GM12878 (cell line): Measurements from ENCODE around the gene BAK1. TPM values are rescaled to one million over a fixed set of nuclear protein-coding genes. Genes with fewer than 3 reads are reported as not detected.

ENCODE experiments used
- ATF3 ChIP-seq: IDR thresholded peaks from 2 replicates; pipeline ENCODE4 v1.6.1; 2011; ENCODE audit warnings: low read depth, mild to moderate bottlenecking, low read length, moderate library complexity, borderline replicate concordance; ENCODE audit errors: extremely low read depth
- BACH1 ChIP-seq: fragments of 450-650 bp; IDR thresholded peaks from 2 replicates; pipeline ENCODE4 v1.6.1; 2017; ENCODE audit warnings: mild to moderate bottlenecking, borderline replicate concordance
- CBFB ChIP-seq: IDR thresholded peaks from 2 replicates; pipeline ENCODE4 v1.6.1; 2016; ENCODE audit warnings: antibody characterized with exemption, low read depth
- CBX3 ChIP-seq: fragments of 200-600 bp; sonication (generic); IDR thresholded peaks from 2 replicates; pipeline ENCODE4 v1.6.1; 2016; ENCODE audit warnings: low read depth, borderline replicate concordance
- CHD2 ChIP-seq: IDR thresholded peaks from 2 replicates; pipeline ENCODE4 v1.6.1; 2011; ENCODE audit warnings: low read depth, low read length, improper control_type of control experiment, borderline replicate concordance
- CTCF ChIP-seq, 3 experiments: IDR thresholded peaks in 2 of 3; conservative IDR thresholded peaks in 1 of 3; 2 replicates each; pipeline ENCODE4 v1.5.1; 2011; ENCODE audit warnings: low read depth in 3 of 3, low read length in 3 of 3, mild to moderate bottlenecking in 3 of 3, control low read depth in 2 of 3, moderate library complexity in 2 of 3, inconsistent platforms in 1 of 3, mixed read lengths in 1 of 3; ENCODE audit not compliant: control insufficient read depth in 2 of 3, insufficient read depth in 1 of 3; ENCODE audit errors: extremely low read depth in 1 of 3
- CUX1 ChIP-seq: IDR thresholded peaks from 2 replicates; pipeline ENCODE4 v1.6.1; 2012; ENCODE audit warnings: improper control_type of control experiment, low read depth, low read length; ENCODE audit not compliant: insufficient replicate concordance
- EGR1 ChIP-seq, 2 experiments: IDR thresholded peaks; 1 replicate in 1 of 2; 2 replicates in 1 of 2; pipeline ENCODE4 v1.6.1; 2011 to 2012; ENCODE audit warnings: low read depth in 2 of 2, low read length in 2 of 2, borderline replicate concordance in 1 of 2, mild to moderate bottlenecking in 1 of 2, moderate library complexity in 1 of 2
- FOXM1 ChIP-seq: IDR thresholded peaks from 2 replicates; pipeline ENCODE4 v1.6.1; 2012; ENCODE audit warnings: low read depth, mild to moderate bottlenecking, inconsistent platforms, low read length, moderate library complexity
- GATAD2B ChIP-seq: fragments of 450-650 bp; conservative IDR thresholded peaks from 2 replicates; pipeline ENCODE4 v1.6.1; 2017; ENCODE audit warnings: low read depth, mild to moderate bottlenecking, moderate library complexity
- HSF1 ChIP-seq: fragments of 150-350 bp; IDR thresholded peaks from 2 replicates; pipeline ENCODE4 v1.6.1; 2014; ENCODE audit warnings: mild to moderate bottlenecking, low read depth, low read length
- KLF5 ChIP-seq: fragments of 450-650 bp; IDR thresholded peaks from 2 replicates; pipeline ENCODE4 v1.6.1; 2014; ENCODE audit warnings: mild to moderate bottlenecking; ENCODE audit not compliant: partially characterized antibody
- PAX5 ChIP-seq: IDR thresholded peaks from 2 replicates; pipeline ENCODE4 v1.6.1; 2011; ENCODE audit warnings: low read depth, low read length, borderline replicate concordance
- RELB ChIP-seq: fragments of 450-650 bp; IDR thresholded peaks from 2 replicates; pipeline ENCODE4 v1.6.1; 2017; ENCODE audit warnings: low read depth, mild to moderate bottlenecking, moderate library complexity
- TBL1XR1 ChIP-seq: IDR thresholded peaks from 2 replicates; pipeline ENCODE4 v1.6.1; 2012; ENCODE audit warnings: low read depth, low read length, improper control_type of control experiment
- YY1 ChIP-seq: IDR thresholded peaks from 2 replicates; pipeline ENCODE4 v1.6.1; 2011; ENCODE audit warnings: low read depth, mild to moderate bottlenecking, low read length
- ZBED1 ChIP-seq: IDR thresholded peaks from 2 replicates; pipeline ENCODE4 v1.6.1; 2016; ENCODE audit warnings: borderline replicate concordance
- polyA plus RNA-seq, 11 experiments: library from polyadenylated mRNA; depleted of rRNA in 4 of 11; unstranded in 6 of 11; stranded (reverse) in 5 of 11; fragments of >200 nt; fragmentation: Nextera tagmentation in 4 of 11; fragmentation: Illumina TruSeq in 1 of 11; extraction: Ambion mirVana in 4 of 11; extraction: Trizol in 1 of 11; gene quantifications; 1 replicate in 1 of 11; 2 replicates in 10 of 11; pipeline versions ENCODE4 v1.2.1 to v1.2.3, GENCODE V29; 2011 to 2016; ENCODE audit warnings: inconsistent platforms in 2 of 11, missing spikeins in 2 of 11, low read depth in 1 of 11
- total RNA-seq, 4 experiments: library from RNA; depleted of rRNA in 3 of 4; stranded (reverse); fragments of >200 nt in 3 of 4; fragmentation: Illumina TruSeq in 1 of 4; extraction: Trizol in 1 of 4; gene quantifications; 2 replicates each; pipeline versions ENCODE4 v1.2.1 to v1.2.3, GENCODE V29; 2013 to 2021

The BAK1 gene
- total and polyA plus RNA-seq, 10 of the 15 experiments (the other 5 are each of a cell fraction or from before 2014, with no cell fraction given) = 6.3 to 65.8 (median 29.6) TPM

GRCh38 chr6:33579828-33580714 lies at the start of gene BAK1 (continued):
- no peak for TF ChIP-seq RELB
- TF ChIP-seq CBX3 = no peak
- peak; percentile 42; the same call in 1 of the 2 replicates for TF ChIP-seq YY1
- peak; percentile 19; the same call in 1 of the 2 replicates for TF ChIP-seq BACH1
- TF ChIP-seq CTCF (IDR thresholded peaks at IDR 0.05 in 2 of 3, conservative IDR thresholded peaks at IDR 0.05 in 1 of 3; ENCODE audit: control insufficient read depth in 2 of 3, extremely low read depth in 1 of 3, insufficient read depth in 1 of 3, low read depth in 3 of 3, low read length in 3 of 3) = peak; percentile 41 to 57 (median 54); a peak in 5 of 6 replicates
- TF ChIP-seq GATAD2B = 0 out of 2 replicates have a peak, but pooled peaks have one; percentile 18
- TF ChIP-seq CHD2 = no peak; the same call in 1 of the 2 replicates
- TF ChIP-seq ATF3 = no peak
- no peak for TF ChIP-seq KLF5
- TF ChIP-seq TBL1XR1 = no peak
- TF ChIP-seq FOXM1 = no peak
- TF ChIP-seq CUX1 = no peak
- no peak for TF ChIP-seq HSF1
- TF ChIP-seq CBFB = no peak
- no peak for TF ChIP-seq EGR1 (IDR thresholded peaks at IDR 0.05; ENCODE audit: borderline replicate concordance in 1 of 2, low read depth in 2 of 2, low read length in 2 of 2)
- TF ChIP-seq PAX5 = 0 out of 2 replicates have a peak, but pooled peaks have one; percentile 36
- no peak for TF ChIP-seq ZBED1
